HCT116 (cell line): ENCODE data around the gene COMMD6. TPM values are rescaled to one million over a fixed set of nuclear protein-coding genes. Genes with fewer than 3 reads are reported as not detected.

ENCODE experiments used
- ATAC-seq: fragments of 200-7000 bp; cut with Tn5 transposase; 2 replicates; pipeline ENCODE4 v1.9.1; 2020; ENCODE audit warnings: mild to moderate bottlenecking, moderate library complexity
- BruUV-seq: library from RNA; stranded (reverse); fragments of 400-500 nt; replicated peaks from 2 replicates; lab custom pipeline; 2021; lab: Mats Ljungman, UMichigan
- CTCF ChIA-PET: fragments of 300-600 bp; sonication (Branson Sonifier 250); formaldehyde crosslinking; loops from one replicate; lab custom pipeline; 2021; ENCODE audit warnings: antibody characterized with exemption; lab: Charles Lee
- POLR2A ChIA-PET: fragments of 300-600, 350-600 bp; sonication (Branson Sonifier 250); formaldehyde crosslinking; loops from one replicate; lab custom pipeline; 2021; ENCODE audit warnings: antibody characterized with exemption; lab: Charles Lee
- RAD21 ChIA-PET, 2 experiments: fragments of 300-600 bp; sonication (Branson Sonifier 250); formaldehyde crosslinking; loops; one replicate each; lab custom pipeline; 2023; ENCODE audit warnings: low total read pairs in 2 of 2; ENCODE audit not compliant: uncharacterized antibody in 2 of 2, unreplicated experiment in 2 of 2, low non-redundant PET in 1 of 2; lab: Charles Lee
- DNase-seq: peaks from one replicate; pipeline ENCODE4 v3.0.0-alpha.2; 2010; ENCODE audit warnings: low read depth, low spot score
- H2AFZ ChIP-seq: fragments of 200-600 bp; shearing (Covaris generic), sonication (generic); 2 replicates; pipeline ENCODE4 v1.6.1; 2017; ENCODE audit warnings: low read depth, mixed run types, mixed read lengths, antibody characterized with exemption, low read length; ENCODE audit not compliant: poor library complexity, severe bottlenecking
- H3K27ac ChIP-seq: 2 replicates; pipeline ENCODE4 v1.5.1; 2012; ENCODE audit warnings: low read depth, low read length
- H3K27me3 ChIP-seq: fragments of 200-600 bp; sonication (generic); 2 replicates; pipeline ENCODE4 v1.6.1; 2016; ENCODE audit warnings: mixed run types, low read length, mixed read lengths; ENCODE audit not compliant: insufficient read depth
- H3K36me3 ChIP-seq, 2 experiments: fragments of 200-500 bp in 1 of 2; fragments of 200-600 bp in 1 of 2; sonication (Bioruptor generic) in 1 of 2; sonication (generic) in 1 of 2; 2 replicates each; pipeline versions ENCODE4 v1.5.1 to v1.6.1; 2014 to 2016; ENCODE audit warnings: low read length in 2 of 2, inconsistent platforms in 1 of 2, mixed read lengths in 1 of 2, mixed run types in 1 of 2; ENCODE audit not compliant: insufficient read depth in 2 of 2, control insufficient read depth in 1 of 2
- H3K4me1 ChIP-seq, 2 experiments: fragments of 200-600 bp in 1 of 2; sonication (generic) in 1 of 2; 2 replicates each; pipeline versions ENCODE4 v1.5.1 to v1.6.1; 2012 to 2017; ENCODE audit warnings: low read length in 2 of 2, inconsistent platforms in 1 of 2, mild to moderate bottlenecking in 1 of 2, mixed read lengths in 1 of 2, mixed run types in 1 of 2, moderate library complexity in 1 of 2; ENCODE audit not compliant: insufficient read depth in 2 of 2, control insufficient read depth in 1 of 2
- H3K4me2 ChIP-seq: fragments of 200-600 bp; sonication (generic); 2 replicates; pipeline ENCODE4 v1.6.1; 2017; ENCODE audit warnings: mixed run types, low read length, mixed read lengths
- H3K4me3 ChIP-seq, 2 experiments: fragments of 200-600 bp in 1 of 2; sonication (generic) in 1 of 2; replicated peaks in 1 of 2; 2 replicates each; pipeline ENCODE4 v1.5.1; 2011 to 2016; ENCODE audit warnings: low read length in 2 of 2, control low read depth in 1 of 2, low read depth in 1 of 2, mild to moderate bottlenecking in 1 of 2, mixed read lengths in 1 of 2, mixed run types in 1 of 2
- H3K79me2 ChIP-seq: fragments of 200-600 bp; sonication (generic); 2 replicates; pipeline ENCODE4 v1.6.1; 2017; ENCODE audit warnings: mild to moderate bottlenecking, mixed run types, low read length, moderate library complexity, mixed read lengths; ENCODE audit not compliant: insufficient read depth
- H3K9ac ChIP-seq: fragments of 200-600 bp; sonication (generic); 2 replicates; pipeline ENCODE4 v1.6.1; 2016; ENCODE audit warnings: low read length, mixed read lengths
- H3K9me2 ChIP-seq: fragments of 200-600 bp; sonication (generic), shearing (Covaris generic); 2 replicates; pipeline ENCODE4 v1.6.1; 2017; ENCODE audit warnings: mixed run types, mild to moderate bottlenecking, moderate library complexity; ENCODE audit not compliant: insufficient read depth
- H3K9me3 ChIP-seq, 2 experiments: fragments of 200-500 bp in 1 of 2; fragments of 200-600 bp in 1 of 2; sonication (Bioruptor generic) in 1 of 2; sonication (generic) in 1 of 2; 2 replicates each; pipeline ENCODE4 v1.6.1; 2014 to 2017; ENCODE audit warnings: low read length in 2 of 2, mixed read lengths in 2 of 2, inconsistent platforms in 1 of 2, low read depth in 1 of 2, mild to moderate bottlenecking in 1 of 2, mixed run types in 1 of 2, moderate library complexity in 1 of 2; ENCODE audit not compliant: control insufficient read depth in 1 of 2, insufficient read depth in 1 of 2
- H4K20me1 ChIP-seq: fragments of 200-600 bp; sonication (generic), shearing (Covaris generic); 2 replicates; pipeline ENCODE4 v1.6.1; 2017; ENCODE audit warnings: mixed run types, mild to moderate bottlenecking, moderate library complexity; ENCODE audit not compliant: insufficient read depth
- CBX3 ChIP-seq: IDR thresholded peaks from 2 replicates; pipeline ENCODE4 v1.6.1; 2012; ENCODE audit warnings: low read depth
- CEBPB ChIP-seq: IDR thresholded peaks from 2 replicates; pipeline ENCODE4 v1.6.1; 2012; ENCODE audit warnings: low read depth
- ELF1 ChIP-seq: IDR thresholded peaks from 2 replicates; pipeline ENCODE4 v1.6.1; 2012; ENCODE audit warnings: low read depth, borderline replicate concordance
- EZH2 ChIP-seq: fragments of 200-600 bp; sonication (generic); IDR thresholded peaks from 2 replicates; pipeline ENCODE4 v1.6.1; 2017; ENCODE audit warnings: antibody characterized with exemption, mixed run types
- EZH2phosphoT487 ChIP-seq: fragments of 200-600 bp; IDR thresholded peaks from 2 replicates; pipeline ENCODE4 v1.6.1; 2018; ENCODE audit warnings: antibody characterized with exemption, borderline replicate concordance
- JUND ChIP-seq: IDR thresholded peaks from 2 replicates; pipeline ENCODE4 v1.6.1; 2012
- POLR2A ChIP-seq: IDR thresholded peaks from 2 replicates; pipeline ENCODE4 v1.7.0; 2011; ENCODE audit warnings: borderline replicate concordance; ENCODE audit not compliant: insufficient read depth, insufficient read length; ENCODE audit errors: extremely low read depth
- POLR2AphosphoS5 ChIP-seq: IDR thresholded peaks from 2 replicates; pipeline ENCODE4 v1.6.1; 2011; ENCODE audit warnings: mild to moderate bottlenecking, low read depth, low read length, moderate library complexity
- RAD21 ChIP-seq: IDR thresholded peaks from 2 replicates; pipeline ENCODE4 v1.6.1; 2012; ENCODE audit warnings: low read depth, mild to moderate bottlenecking
- SIN3A ChIP-seq: IDR thresholded peaks from 2 replicates; pipeline ENCODE4 v1.6.1; 2012; ENCODE audit warnings: low read depth
- SP1 ChIP-seq: IDR thresholded peaks from 2 replicates; pipeline ENCODE4 v1.6.1; 2012; ENCODE audit warnings: low read depth
- YY1 ChIP-seq: IDR thresholded peaks from 2 replicates; pipeline ENCODE4 v1.6.1; 2011; ENCODE audit warnings: low read length, low read depth, moderate library complexity, mild to moderate bottlenecking; ENCODE audit not compliant: insufficient replicate concordance; ENCODE audit errors: extremely low read depth
- intact Hi-C: fragments of 100-400 bp; cut with micrococcal nuclease; formaldehyde crosslinking; loops from 2 replicates; pipeline ENCODE4 v1.10.0; 2022
- total RNA-seq: library from RNA; stranded (reverse); gene quantifications from one replicate; pipeline ENCODE4 v1.2.1, GENCODE V29; 2021; ENCODE audit not compliant: unreplicated experiment
- TF ChIP-seq, protein P1 (sequence below): IDR thresholded peaks from 2 replicates; pipeline ENCODE4 v1.6.1; 2011; ENCODE audit warnings: mild to moderate bottlenecking, low read length, moderate library complexity; ENCODE audit not compliant: insufficient replicate concordance; ENCODE audit errors: extremely low read depth

COMMD6 gene
- total RNA-seq, 1 experiment from 2014 or later = 108 TPM

DNA sequence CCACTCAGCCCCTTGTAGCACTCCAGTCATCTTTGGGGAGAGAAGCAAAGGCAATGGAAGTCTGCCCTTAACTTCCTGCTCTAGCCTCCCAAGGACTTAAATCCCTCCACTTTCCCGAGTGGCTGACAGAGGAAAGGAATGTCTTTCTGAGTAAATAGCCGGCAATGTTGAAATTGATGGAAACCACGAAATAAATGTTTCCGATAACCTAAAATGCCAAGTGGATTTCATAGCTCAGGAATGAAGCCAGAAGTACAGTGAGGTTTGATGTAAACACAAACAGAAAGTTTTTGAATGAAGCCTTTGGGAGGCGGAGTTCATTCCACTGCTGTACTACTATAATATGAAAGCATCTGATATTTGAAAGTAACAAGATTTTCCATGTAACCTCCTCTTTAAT, 41.7 kb downstream of the COMMD6 start:
- no peak overlapping the region for H3K4me2 ChIP-seq
- H3K36me3 ChIP-seq = no peaks in the 10 kb centered on the region
- no peak overlapping the region for H3K4me3 ChIP-seq
- ChIA-PET POLR2A (no interaction called here), CTCF (no interaction called here), RAD21 (no interaction called here)
- no peak for DNase-seq
- H3K9me2 ChIP-seq = no peaks in the 10 kb centered on the region
- no peaks in the 10 kb centered on the region for H4K20me1 ChIP-seq
- H3K9me3 ChIP-seq = no peaks in the 10 kb centered on the region
- TF ChIP-seq ELF1 (no peak), RAD21 (no peak), YY1 (no peak), SIN3A (no peak), CEBPB (no peak), CBX3 (no peak), EZH2 (no peak), POLR2A (no peak), SP1 (no peak), EZH2phosphoT487 (no peak), JUND (no peak), POLR2AphosphoS5 (no peak)
- TF ChIP-seq, protein P1, sequence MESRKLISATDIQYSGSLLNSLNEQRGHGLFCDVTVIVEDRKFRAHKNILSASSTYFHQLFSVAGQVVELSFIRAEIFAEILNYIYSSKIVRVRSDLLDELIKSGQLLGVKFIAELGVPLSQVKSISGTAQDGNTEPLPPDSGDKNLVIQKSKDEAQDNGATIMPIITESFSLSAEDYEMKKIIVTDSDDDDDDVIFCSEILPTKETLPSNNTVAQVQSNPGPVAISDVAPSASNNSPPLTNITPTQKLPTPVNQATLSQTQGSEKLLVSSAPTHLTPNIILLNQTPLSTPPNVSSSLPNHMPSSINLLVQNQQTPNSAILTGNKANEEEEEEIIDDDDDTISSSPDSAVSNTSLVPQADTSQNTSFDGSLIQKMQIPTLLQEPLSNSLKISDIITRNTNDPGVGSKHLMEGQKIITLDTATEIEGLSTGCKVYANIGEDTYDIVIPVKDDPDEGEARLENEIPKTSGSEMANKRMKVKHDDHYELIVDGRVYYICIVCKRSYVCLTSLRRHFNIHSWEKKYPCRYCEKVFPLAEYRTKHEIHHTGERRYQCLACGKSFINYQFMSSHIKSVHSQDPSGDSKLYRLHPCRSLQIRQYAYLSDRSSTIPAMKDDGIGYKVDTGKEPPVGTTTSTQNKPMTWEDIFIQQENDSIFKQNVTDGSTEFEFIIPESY = no peak
- no peaks in the 10 kb centered on the region for H3K4me1 ChIP-seq
- H2AFZ ChIP-seq = no peak overlapping the region
- H3K79me2 ChIP-seq = no peaks in the 10 kb centered on the region
- no TSS peak for BruUV-seq
- ATAC-seq = no peak
- intact Hi-C loops = no loop called here
- no peak overlapping the region for H3K27ac ChIP-seq
- no peaks in the 10 kb centered on the region for H3K27me3 ChIP-seq
- no peak overlapping the region for H3K9ac ChIP-seq
